ENCODE data around the gene ACER3. TPM values are rescaled to one million over a fixed set of nuclear protein-coding genes. Genes with fewer than 3 reads are reported as not detected.

ACER3 gene
- total RNA-seq, 1 donor from 2014 or later, result 25.7 TPM

GRCh38 chr11:76903325-76903724 lies 42.6 kb downstream of the ACER3 start:
- no peak for TF ChIP-seq CTCF (IDR thresholded peaks at IDR 0.05; ENCODE audit: partially characterized antibody, unreplicated experiment)
- H3K9me3 Mint-ChIP-seq (ENCODE audit: unreplicated experiment), result no peaks in the 10 kb centered on the region
- no peak for DNase-seq
- no peaks in the 10 kb centered on the region for H3K4me1 Mint-ChIP-seq (ENCODE audit: low read depth, unreplicated experiment)
- peaks cover 2% of the 10 kb centered on the region for H3K27me3 Mint-ChIP-seq (ENCODE audit: unreplicated experiment)
- peaks cover 6% of the 10 kb centered on the region for H3K36me3 Mint-ChIP-seq (ENCODE audit: unreplicated experiment)
- no peak overlapping the region for H3K4me3 Mint-ChIP-seq (ENCODE audit: unreplicated experiment)
- no peak overlapping the region for H3K27ac Mint-ChIP-seq (ENCODE audit: unreplicated experiment)

GRCh38 chr11:76910620-76911414 lies 50.1 kb downstream of the ACER3 start:
- no peak for DNase-seq
- Mint-ChIP-seq H3K9me3 (ENCODE audit: unreplicated experiment) (no peaks in the 10 kb centered on the region), H3K4me1 (ENCODE audit: low read depth, unreplicated experiment) (no peaks in the 10 kb centered on the region), H3K4me3 (ENCODE audit: unreplicated experiment) (no peak overlapping the region), H3K27me3 (ENCODE audit: unreplicated experiment) (peaks cover 2% of the 10 kb centered on the region), H3K27ac (ENCODE audit: unreplicated experiment) (no peak overlapping the region), H3K36me3 (ENCODE audit: unreplicated experiment) (no peaks in the 10 kb centered on the region)
- no peak for TF ChIP-seq CTCF (IDR thresholded peaks at IDR 0.05; ENCODE audit: partially characterized antibody, unreplicated experiment)

GRCh38 chr11:76911415-76911808 lies 50.7 kb downstream of the ACER3 start:
- Mint-ChIP-seq H3K27me3 (ENCODE audit: unreplicated experiment) (peaks cover 2% of the 10 kb centered on the region), H3K4me1 (ENCODE audit: low read depth, unreplicated experiment) (no peaks in the 10 kb centered on the region), H3K36me3 (ENCODE audit: unreplicated experiment) (no peaks in the 10 kb centered on the region), H3K9me3 (ENCODE audit: unreplicated experiment) (no peaks in the 10 kb centered on the region), H3K4me3 (ENCODE audit: unreplicated experiment) (no peak overlapping the region), H3K27ac (ENCODE audit: unreplicated experiment) (no peak overlapping the region)
- no peak for TF ChIP-seq CTCF (IDR thresholded peaks at IDR 0.05; ENCODE audit: partially characterized antibody, unreplicated experiment)
- no peak for DNase-seq

GRCh38 chr11:76916712-76917111 lies 56.0 kb downstream of the ACER3 start:
- Mint-ChIP-seq H3K4me1 (ENCODE audit: low read depth, unreplicated experiment) (peaks cover 2% of the 10 kb centered on the region), H3K27me3 (ENCODE audit: unreplicated experiment) (no peaks in the 10 kb centered on the region), H3K27ac (ENCODE audit: unreplicated experiment) (no peak overlapping the region), H3K36me3 (ENCODE audit: unreplicated experiment) (no peaks in the 10 kb centered on the region), H3K9me3 (ENCODE audit: unreplicated experiment) (no peaks in the 10 kb centered on the region), H3K4me3 (ENCODE audit: unreplicated experiment) (no peak overlapping the region)
- DNase-seq, result no peak
- TF ChIP-seq CTCF (IDR thresholded peaks at IDR 0.05; ENCODE audit: partially characterized antibody, unreplicated experiment), result no peak

- no peaks in the 10 kb centered on the region for H3K27me3 Mint-ChIP-seq (ENCODE audit: unreplicated experiment)
- DNase-seq, result no peak
- no peak overlapping the region for H3K27ac Mint-ChIP-seq (ENCODE audit: unreplicated experiment)
- TF ChIP-seq CTCF (IDR thresholded peaks at IDR 0.05; ENCODE audit: partially characterized antibody, unreplicated experiment), result peak; percentile 34
- H3K36me3 Mint-ChIP-seq (ENCODE audit: unreplicated experiment), result no peaks in the 10 kb centered on the region
- H3K9me3 Mint-ChIP-seq (ENCODE audit: unreplicated experiment), result no peaks in the 10 kb centered on the region
- H3K4me3 Mint-ChIP-seq (ENCODE audit: unreplicated experiment), result no peak overlapping the region
- peaks cover 2% of the 10 kb centered on the region for H3K4me1 Mint-ChIP-seq (ENCODE audit: low read depth, unreplicated experiment)
Measured at GRCh38 chr11:76918941-76919386, 58.2 kb downstream of the ACER3 start.

Data from glutamatergic neuron (in vitro differentiated cells).